Astrocyte of the cerebellum (primary cell): Measurements from ENCODE around the gene ST14.
"Not testable (repeated sequence)": the region's sequence is repeated elsewhere in the genome, so short reads cannot be mapped to it uniquely, and the experiment has no call there.

Source experiments
- DNase-seq: peaks from one replicate; pipeline ENCODE4 v3.0.0-alpha.2; 2011; ENCODE audit warnings: low read depth
- H3K4me3 ChIP-seq: 2 replicates; pipeline ENCODE4 v1.5.1; 2011; ENCODE audit warnings: mild to moderate bottlenecking, low read depth, low read length, moderate library complexity
- CTCF ChIP-seq: IDR thresholded peaks from 2 replicates; pipeline ENCODE4 v1.5.1; 2012; ENCODE audit warnings: low read length, low read depth, moderate library complexity, mild to moderate bottlenecking; ENCODE audit errors: missing control alignments
- in situ Hi-C: cut with HindIII; loops from 2 replicates; pipeline ENCODE4 v1.10.0; 2017; ENCODE audit warnings: low sequenced_read_pairs

Gene ST14

GRCh38 chr11:130246738-130247137 is 87.2 kb downstream of the ST14 start:
- no peak overlapping the region for H3K4me3 ChIP-seq
- in situ Hi-C loops = no loop called here
- no peak for DNase-seq
- no peak for TF ChIP-seq CTCF

DNA sequence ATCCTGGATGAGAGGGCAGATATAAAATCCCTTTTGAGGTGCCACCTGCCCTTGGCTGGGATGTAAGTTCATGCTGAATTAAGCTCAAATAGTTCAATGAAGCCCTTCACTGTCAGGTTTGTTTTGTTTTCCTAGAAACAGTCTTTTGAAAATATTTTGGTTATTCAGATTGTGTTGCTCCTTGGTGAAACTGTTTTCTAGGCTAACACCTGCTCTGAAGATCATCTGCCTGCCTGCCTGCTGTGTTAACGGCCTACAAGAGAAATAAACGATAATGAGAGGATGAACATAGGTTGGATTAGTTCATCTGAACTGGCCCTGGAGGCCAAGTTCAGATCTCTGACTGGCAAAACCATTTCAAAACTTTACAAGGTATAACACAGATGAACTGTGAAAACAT is 87.7 kb downstream of the ST14 start:
- TF ChIP-seq CTCF = no peak
- no peak overlapping the region for H3K4me3 ChIP-seq
- in situ Hi-C loops = no loop called here
- no peak for DNase-seq

DNA sequence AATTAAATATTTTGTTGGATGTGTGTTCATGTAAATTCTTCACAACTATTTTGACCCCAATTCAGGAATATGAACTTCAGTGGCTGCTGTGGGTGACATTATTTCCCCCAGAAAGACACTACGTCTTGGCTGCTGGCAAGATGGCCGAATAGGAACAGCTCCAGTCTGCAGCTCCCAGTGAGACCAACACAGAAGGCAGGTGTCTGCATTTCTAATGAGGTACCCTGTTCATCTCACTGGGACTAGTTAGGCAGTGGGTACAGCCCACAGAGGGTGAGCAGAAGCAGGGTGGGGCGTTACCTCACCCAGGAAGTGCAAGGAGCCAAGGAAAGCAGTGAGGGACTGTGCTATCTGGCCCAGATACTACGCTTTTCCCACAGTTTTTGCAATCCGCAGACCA is 89.8 kb downstream of the ST14 start:
- in situ Hi-C loops = no loop called here
- no peak for DNase-seq
- no peak overlapping the region for H3K4me3 ChIP-seq
- no peak for TF ChIP-seq CTCF

- in situ Hi-C loops, DNase-seq, H3K4me3 ChIP-seq: not testable (repeated sequence)
These were observed 90.3 kb downstream of the ST14 start for GRCh38 chr11:130249929-130250328.

- DNase-seq, in situ Hi-C loops, H3K4me3 ChIP-seq: not testable (repeated sequence)
These were observed 92.2 kb downstream of the ST14 start for GRCh38 chr11:130251763-130252162.
